ENCODE measurements around the gene SLC28A2.

- TF ChIP-seq CTCF (conservative IDR thresholded peaks at IDR 0.05; ENCODE audit: low read depth, low read length) = no peak
- TF ChIP-seq EZH2 (IDR thresholded peaks at IDR 0.05; ENCODE audit: borderline replicate concordance, low read depth, low read length, poor library complexity, severe bottlenecking) = no peak
Observed at GRCh38 chr15:45262906-45263461, 10.9 kb downstream of the SLC28A2 start.
